Esophagus muscularis mucosa (tissue), 4 donors: ENCODE data around the gene AFAP1. TPM values are rescaled to one million over a fixed set of nuclear protein-coding genes. Genes with fewer than 3 reads are reported as not detected.

Experiments used
- DNase-seq: peaks from one replicate; pipeline ENCODE4 v3.0.0-alpha.2; 2017; ENCODE audit errors: extremely low spot score
- H3K27ac ChIP-seq, 4 donors: fragments of 200-600 bp; sonication (generic); replicated peaks in 1 of 4; 1 replicate in 3 of 4; 2 replicates in 1 of 4; pipeline ENCODE4 v1.5.1; 2016 to 2019; ENCODE audit warnings: mild to moderate bottlenecking in 1 of 4
- H3K27me3 ChIP-seq, 4 donors: fragments of 200-600 bp; sonication (generic); one replicate each; pipeline versions ENCODE4 v1.5.1 to v1.6.0; 2016 to 2019
- H3K36me3 ChIP-seq, 4 donors: fragments of 200-600 bp; sonication (generic); one replicate each; pipeline ENCODE4 v1.5.1; 2016 to 2019
- H3K4me1 ChIP-seq, 4 donors: fragments of 200-600 bp; sonication (generic); one replicate each; pipeline ENCODE4 v1.5.1; 2016 to 2019
- H3K4me3 ChIP-seq, 4 donors: fragments of 200-600 bp; sonication (generic); 1 replicate in 2 of 4; 2 replicates in 2 of 4; pipeline ENCODE4 v1.5.1; 2016 to 2019; ENCODE audit warnings: mild to moderate bottlenecking in 4 of 4, moderate library complexity in 1 of 4
- H3K9me3 ChIP-seq, 4 donors: fragments of 200-600 bp; sonication (generic); 1 replicate in 3 of 4; 2 replicates in 1 of 4; pipeline ENCODE4 v1.5.1; 2016 to 2019
- CTCF ChIP-seq, 3 experiments: fragments of 200-600 bp in 2 of 3; fragments of 450-650 bp in 1 of 3; sonication (generic) in 2 of 3; IDR thresholded peaks; one replicate each; pipeline ENCODE4 v1.5.1; 2017 to 2019; ENCODE audit warnings: antibody characterized with exemption in 3 of 3, mild to moderate bottlenecking in 2 of 3, moderate library complexity in 1 of 3
- EP300 ChIP-seq: sonication (generic); formaldehyde crosslinking; IDR thresholded peaks from one replicate; pipeline ENCODE4 v1.6.1; 2017; ENCODE audit warnings: antibody characterized with exemption
- POLR2A ChIP-seq: fragments of 450-650 bp; IDR thresholded peaks from one replicate; pipeline ENCODE4 v1.6.1; 2017; ENCODE audit warnings: antibody characterized with exemption, moderate library complexity, mild to moderate bottlenecking, low read depth
- POLR2AphosphoS5 ChIP-seq, 2 donors: sonication (generic); formaldehyde crosslinking; IDR thresholded peaks; one replicate each; pipeline ENCODE4 v1.6.1; 2017; ENCODE audit warnings: antibody characterized with exemption in 2 of 2
- WGBS: methylation state at CpG from one replicate; pipeline ENCODE4 v1.1.5; 2018; 5-methylcytosine and 5-hydroxymethylcytosine counted together
- intact Hi-C: fragments of 100-400 bp; cut with DNase I; formaldehyde crosslinking; loops from one replicate; pipeline ENCODE4 v1.15.1; 2023
- total RNA-seq, 4 donors: library from RNA; depleted of rRNA; stranded (reverse); fragments of >200 nt; gene quantifications; one replicate each; pipeline versions ENCODE4 v1.1.0 to v1.2.1, GENCODE V29; 2016

AFAP1 gene
- total RNA-seq, 4 donors from 2014 or later: 37.8 to 71.3 (median 50.9) TPM

DNA sequence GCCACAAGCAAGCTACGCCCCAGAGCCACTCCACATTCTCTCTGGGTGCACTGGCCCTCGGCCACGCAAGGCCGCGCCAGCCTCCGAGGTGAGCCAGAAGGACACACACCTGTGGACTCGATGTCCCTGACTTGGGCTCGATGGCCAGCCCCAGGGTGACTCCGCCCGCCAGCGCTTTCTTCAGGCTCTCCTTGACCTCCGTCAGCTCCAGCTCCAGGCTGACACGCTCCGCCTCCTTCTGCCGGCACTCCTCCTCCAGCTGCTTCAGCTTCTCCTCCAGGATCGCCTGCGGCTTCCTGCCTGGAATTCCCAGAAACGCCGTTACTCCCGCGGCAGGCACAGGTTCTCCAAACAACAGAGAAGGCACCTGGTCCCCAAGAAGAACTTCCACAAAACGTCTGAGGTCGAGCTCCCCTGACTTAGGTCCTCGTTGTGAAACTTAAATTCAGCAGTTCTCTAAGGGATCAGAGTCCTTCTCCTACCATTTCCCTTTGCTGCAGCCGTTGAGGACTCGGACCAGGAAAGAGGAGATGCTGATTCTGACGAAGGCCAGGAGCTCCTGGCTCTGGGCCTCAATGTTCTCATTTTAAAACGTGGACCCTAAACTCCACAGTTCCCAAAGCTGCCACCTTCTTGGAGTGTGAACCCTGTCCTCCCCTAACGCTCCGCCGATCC is 166.8 kb downstream of the AFAP1 start:
- H3K4me1 ChIP-seq: peaks cover 16 to 60% (median 43%) of the 10 kb centered on the region in 4 donors
- TF ChIP-seq CTCF (IDR thresholded peaks at IDR 0.05): no peak
- no peak for TF ChIP-seq POLR2A
- TF ChIP-seq POLR2AphosphoS5 (IDR thresholded peaks at IDR 0.05): no peak
- TF ChIP-seq EP300: no peak
- no peaks in the 10 kb centered on the region for H3K27me3 ChIP-seq
- peaks cover 19 to 96% (median 70%) of the 10 kb centered on the region in 4 donors for H3K36me3 ChIP-seq
- DNase-seq: no peak
- H3K27ac ChIP-seq: peak overlapping the region; percentile 58 to 78 (median 60)
- intact Hi-C loops: no loop called here
- peak overlapping the region in 3 of 4 donors; percentile 13 to 21 (median 20) for H3K4me3 ChIP-seq
- H3K9me3 ChIP-seq: no peaks in the 10 kb centered on the region
- 61% methylated on average over 31 of the region's 31 CpGs for WGBS

DNA sequence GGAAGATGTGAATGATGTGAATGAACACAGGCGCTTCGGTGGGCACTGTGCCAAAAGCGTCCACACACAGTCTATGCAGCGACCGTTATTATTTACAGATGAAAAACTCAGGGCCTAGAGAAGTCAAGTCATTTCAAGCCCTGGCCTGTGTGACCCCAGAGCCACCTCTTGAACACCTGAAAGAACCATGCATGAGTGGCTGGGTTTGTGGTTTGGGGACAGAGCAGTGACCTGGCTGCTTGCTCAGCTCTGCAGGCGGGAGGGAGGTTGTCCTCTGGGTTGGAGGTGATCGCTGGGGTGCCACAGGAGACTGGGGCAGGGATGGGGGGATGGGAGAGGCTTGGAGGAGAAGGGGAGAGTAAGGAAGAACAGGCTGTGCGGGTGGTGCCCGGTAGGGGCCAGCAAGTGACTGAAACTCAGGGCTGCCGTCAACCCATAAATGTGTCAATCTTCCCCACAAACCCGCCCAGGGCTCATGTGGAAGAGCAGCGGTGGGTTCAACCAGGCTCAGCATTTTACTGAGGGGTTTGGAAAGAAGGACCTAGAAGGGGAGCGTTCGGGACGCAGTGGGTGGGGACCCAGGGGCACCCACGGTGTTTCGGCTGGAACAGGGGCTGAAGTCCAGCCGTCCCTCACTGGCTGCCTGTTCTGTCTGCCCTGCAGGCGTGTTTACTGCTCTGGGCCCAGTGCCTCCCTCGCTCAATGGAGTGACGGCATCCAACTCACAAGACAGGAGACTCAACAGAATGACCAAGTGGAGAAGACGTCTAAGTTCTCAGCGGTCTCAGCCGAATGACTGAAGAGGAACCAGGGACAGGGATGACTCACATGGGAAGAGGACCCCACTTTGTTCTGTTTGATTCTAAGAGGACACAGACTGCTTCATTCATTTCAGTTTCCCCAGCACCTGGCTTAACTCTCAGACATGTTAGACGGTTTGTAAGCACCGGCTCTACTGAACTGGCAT is 167.8 kb downstream of the AFAP1 start:
- H3K27ac ChIP-seq: peak overlapping the region; percentile 58 to 78 (median 60)
- peaks cover 16 to 66% (median 50%) of the 10 kb centered on the region in 4 donors for H3K4me1 ChIP-seq
- TF ChIP-seq CTCF (IDR thresholded peaks at IDR 0.05) (no peak), POLR2AphosphoS5 (IDR thresholded peaks at IDR 0.05) (peak in 1 of 2 donors; percentile 6)
- no peak for DNase-seq
- H3K36me3 ChIP-seq: peaks cover 11 to 96% (median 68%) of the 10 kb centered on the region in 4 donors
- H3K9me3 ChIP-seq: no peaks in the 10 kb centered on the region
- H3K4me3 ChIP-seq: no peak overlapping the region
- H3K27me3 ChIP-seq: no peaks in the 10 kb centered on the region
- intact Hi-C loops: loop anchor here (2.0 kb wide), 1 partner anchor 31 kb away; no protein-coding TSS in a partner anchor
- 68% methylated on average over 25 of the region's 26 CpGs for whole genome bisulfite sequencing

- intact Hi-C loops: loop anchor here (2.0 kb wide), 1 partner anchor 32 kb away; no protein-coding TSS in a partner anchor
- no peak for DNase-seq
- H3K27ac ChIP-seq: no peak overlapping the region
Measured at GRCh38 chr4:7771056-7771455, 168.6 kb downstream of the AFAP1 start.

More at GRCh38 chr4:7771056-7771455, 168.6 kb downstream of the AFAP1 start:
- no peak for TF ChIP-seq CTCF (IDR thresholded peaks at IDR 0.05)
- no peak for TF ChIP-seq EP300
- TF ChIP-seq POLR2AphosphoS5 (IDR thresholded peaks at IDR 0.05): no peak
- no peak for TF ChIP-seq POLR2A
- Histone ChIP-seq H3K4me1 (peaks cover 16 to 74% (median 57%) of the 10 kb centered on the region in 4 donors), H3K9me3 (no peaks in the 10 kb centered on the region), H3K4me3 (no peak overlapping the region), H3K36me3 (peaks cover 6 to 91% (median 70%) of the 10 kb centered on the region in 4 donors), H3K27me3 (no peaks in the 10 kb centered on the region)
- WGBS: 71% methylated on average over 6 of the region's 6 CpGs
